GM15510 (cell line): ENCODE measurements around the gene UBAP1L.

Source experiments
- POLR2A ChIP-seq: IDR thresholded peaks from 3 replicates; pipeline ENCODE4 v1.6.1; 2011; ENCODE audit warnings: borderline replicate concordance; ENCODE audit not compliant: insufficient read length; ENCODE audit errors: extremely low read depth

UBAP1L gene

GRCh38 chr15:65115086-65115485, at the start of gene UBAP1L:
Gene UBAP1L (minus strand): TSS chr15:65115200. CDS start chr15:65106215, 8,985 bp downstream.
- no peak for TF ChIP-seq POLR2A

- no peak for TF ChIP-seq POLR2A
These were observed 49.1 kb upstream of the UBAP1L start for GRCh38 chr15:65164139-65164538.

GRCh38 chr15:65163041-65163440, 48.0 kb upstream of the UBAP1L start:
- TF ChIP-seq POLR2A: no peak

GRCh38 chr15:65156692-65157091, 41.7 kb upstream of the UBAP1L start:
- TF ChIP-seq POLR2A: no peak

- TF ChIP-seq POLR2A: no peak
These were observed 39.7 kb upstream of the UBAP1L start for GRCh38 chr15:65154720-65155119.

- TF ChIP-seq POLR2A: no peak
These were observed 32.9 kb upstream of the UBAP1L start for GRCh38 chr15:65147902-65148301.

GRCh38 chr15:65146438-65146837, 31.4 kb upstream of the UBAP1L start:
- TF ChIP-seq POLR2A: no peak

GRCh38 chr15:65134538-65134937, 19.5 kb upstream of the UBAP1L start:
- TF ChIP-seq POLR2A: no peak

GRCh38 chr15:65133548-65134200, 18.7 kb upstream of the UBAP1L start, which contains the start of gene PDCD7:
Gene PDCD7 (minus strand): TSS chr15:65133808. CDS start chr15:65133781, 27 bp downstream.
- TF ChIP-seq POLR2A: peak; percentile 95

GRCh38 chr15:65132878-65133547, 18.0 kb upstream of the UBAP1L start:
- no peak for TF ChIP-seq POLR2A

GRCh38 chr15:65130941-65131340, 15.9 kb upstream of the UBAP1L start:
- no peak for TF ChIP-seq POLR2A

GRCh38 chr15:65115542-65115941, 542 bp upstream of the UBAP1L start:
- TF ChIP-seq POLR2A: no peak

GRCh38 chr15:65110676-65111292, 4.2 kb downstream of the UBAP1L start:
- no peak for TF ChIP-seq POLR2A

GRCh38 chr15:65106011-65106590, 8.9 kb downstream of the UBAP1L start:
- no peak for TF ChIP-seq POLR2A

GRCh38 chr15:65105038-65105437, 10.0 kb downstream of the UBAP1L start:
- TF ChIP-seq POLR2A: no peak
